GM18858 (cell line): ENCODE results near the gene AGBL1.
"Not testable (repeated sequence)": the region's sequence is repeated elsewhere in the genome, so short reads cannot be mapped to it uniquely, and the experiment has no call there.

Experiments
- ATAC-seq: cut with Tn5 transposase; IDR thresholded peaks from one replicate; pipeline ENCODE4 v1.9.1; 2021; ENCODE audit not compliant: unreplicated experiment

Gene AGBL1

GRCh38 chr15:86392874-86393273, 313.2 kb downstream of the AGBL1 start:
- no peak for ATAC-seq

- no peak for ATAC-seq
Measured at GRCh38 chr15:86394866-86395265, 315.2 kb downstream of the AGBL1 start.

- ATAC-seq = no peak
Measured at GRCh38 chr15:86399041-86399954, 319.6 kb downstream of the AGBL1 start.

GRCh38 chr15:86403221-86403620, 323.6 kb downstream of the AGBL1 start:
- ATAC-seq = no peak

GRCh38 chr15:86403914-86404583, 324.4 kb downstream of the AGBL1 start:
- ATAC-seq = no peak

GRCh38 chr15:86408261-86408660, 328.6 kb downstream of the AGBL1 start:
- ATAC-seq = no peak

- no peak for ATAC-seq
Measured at GRCh38 chr15:86411916-86412315, 332.2 kb downstream of the AGBL1 start.

- no peak for ATAC-seq
Measured at GRCh38 chr15:86413191-86413590, 333.5 kb downstream of the AGBL1 start.

- ATAC-seq = no peak
Measured at GRCh38 chr15:86425746-86426145, 346.1 kb downstream of the AGBL1 start.

- no peak for ATAC-seq
Measured at GRCh38 chr15:86432861-86433260, 353.2 kb downstream of the AGBL1 start.

GRCh38 chr15:86433983-86434382, 354.3 kb downstream of the AGBL1 start:
- no peak for ATAC-seq

- ATAC-seq = no peak
Measured at GRCh38 chr15:86439614-86440013, 359.9 kb downstream of the AGBL1 start.

GRCh38 chr15:86444527-86444926, 364.9 kb downstream of the AGBL1 start:
- ATAC-seq = no peak

- no peak for ATAC-seq
Measured at GRCh38 chr15:86445579-86446252, 366.0 kb downstream of the AGBL1 start.

GRCh38 chr15:86446253-86446640, 366.6 kb downstream of the AGBL1 start:
- no peak for ATAC-seq

GRCh38 chr15:86465470-86466039, 385.9 kb downstream of the AGBL1 start:
- ATAC-seq = not testable (repeated sequence)

- no peak for ATAC-seq
Measured at GRCh38 chr15:86481720-86482119, 402.0 kb downstream of the AGBL1 start.

GRCh38 chr15:86483936-86484335, 404.3 kb downstream of the AGBL1 start:
- ATAC-seq = no peak

GRCh38 chr15:86488046-86488445, 408.4 kb downstream of the AGBL1 start:
- ATAC-seq = no peak

- ATAC-seq = no peak
Measured at GRCh38 chr15:86489981-86490380, 410.3 kb downstream of the AGBL1 start.

GRCh38 chr15:86491118-86491517, 411.4 kb downstream of the AGBL1 start:
- no peak for ATAC-seq
